Fibroblast of lung (primary cell): ENCODE results near the gene PECR.

Experiments used
- CTCF ChIP-seq, 2 donors: IDR thresholded peaks in 1 of 2; conservative IDR thresholded peaks in 1 of 2; 1 replicate in 1 of 2; 2 replicates in 1 of 2; pipeline ENCODE4 v1.5.1; 2011 to 2012; ENCODE audit warnings: low read length in 2 of 2, control low read depth in 1 of 2, inconsistent platforms in 1 of 2, low read depth in 1 of 2, mild to moderate bottlenecking in 1 of 2
- EZH2 ChIP-seq: IDR thresholded peaks from 2 replicates; pipeline ENCODE4 v1.5.1; 2012; ENCODE audit warnings: low read length, control low read depth, mild to moderate bottlenecking; ENCODE audit errors: missing control alignments

GRCh38 chr2:216072473-216072872, 9.1 kb downstream of the PECR start:
- no peak for TF ChIP-seq CTCF (conservative IDR thresholded peaks at IDR 0.05 in 1 of 2, IDR thresholded peaks at IDR 0.05 in 1 of 2; ENCODE audit: low read depth in 1 of 2, low read length in 2 of 2)
- no peak for TF ChIP-seq EZH2
